NCI-H2196 (cell line): Measurements from ENCODE around the gene ACSBG1.
A peak's percentile ranks its signal among the peaks of the same experiment; 100 is the strongest.

Source experiments
- DNase-seq: peaks from one replicate; lab custom pipeline; 2025; ENCODE audit not compliant: unreplicated experiment; lab: John Stamatoyannopoulos, UW

The ACSBG1 gene

DNA sequence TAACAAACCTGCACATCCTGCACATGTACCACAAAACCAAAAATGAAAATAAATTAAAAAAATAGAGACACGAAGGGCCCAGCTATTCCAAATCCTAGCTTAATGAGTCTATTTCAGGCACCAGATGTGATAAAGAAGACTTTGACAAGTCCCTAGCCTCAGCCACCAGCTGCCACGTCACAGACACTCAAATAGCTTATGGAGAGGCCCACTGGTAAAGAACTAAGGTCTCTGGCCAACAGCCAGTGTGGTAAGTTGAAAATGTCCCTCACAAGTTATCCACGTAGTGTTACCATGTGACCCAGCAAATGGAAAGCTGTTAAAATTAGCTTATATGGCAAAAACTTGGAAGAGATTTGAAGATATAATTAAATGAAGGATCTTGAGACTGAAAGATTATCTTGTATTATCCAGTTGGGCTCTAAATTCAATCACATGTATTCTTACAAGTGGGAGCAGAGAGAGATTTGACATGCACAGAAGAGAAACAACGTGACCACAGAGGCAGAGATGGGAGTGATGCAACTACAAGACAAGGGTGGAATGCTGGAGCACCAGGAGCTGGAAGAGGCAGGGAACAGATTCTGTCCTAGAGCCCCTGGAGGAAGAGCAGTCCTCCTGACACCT is 10.9 kb downstream of the ACSBG1 start:
- DNase-seq: no peak

DNA sequence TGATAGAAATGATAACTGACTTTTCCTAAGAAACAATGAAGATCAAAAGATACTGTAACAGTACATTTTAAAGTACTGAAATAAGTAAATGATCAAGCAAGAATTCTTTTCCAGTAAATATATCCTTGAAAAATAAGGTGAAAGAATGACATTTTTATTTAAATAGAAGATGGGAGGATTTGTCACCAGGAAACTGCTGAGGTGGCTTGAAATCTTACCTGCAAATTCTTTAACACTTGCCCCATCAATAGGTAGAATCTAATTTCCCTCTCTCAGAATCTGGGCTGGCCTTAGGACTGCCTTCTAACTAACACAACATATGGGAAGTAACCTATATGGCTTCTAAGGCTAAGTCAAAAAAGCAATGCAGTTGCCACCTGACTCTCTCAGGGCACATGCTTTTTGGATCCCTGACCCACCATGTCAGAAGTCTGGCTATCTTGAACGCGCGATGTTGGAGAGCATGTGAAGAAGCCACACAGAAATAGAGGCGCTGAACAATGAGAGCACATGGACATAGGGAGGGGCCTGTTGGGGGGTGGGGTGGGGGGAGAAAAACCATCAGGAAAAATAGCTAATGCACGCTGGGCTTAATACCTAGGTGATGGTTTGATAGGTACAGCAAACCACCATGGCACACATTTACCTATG is 11.5 kb downstream of the ACSBG1 start:
- DNase-seq: no peak

- no peak for DNase-seq
Measured at GRCh38 chr15:78220713-78221112, 13.7 kb downstream of the ACSBG1 start.

- DNase-seq: peak; percentile 33
Measured at GRCh38 chr15:78216276-78217104, 17.9 kb downstream of the ACSBG1 start.

DNA sequence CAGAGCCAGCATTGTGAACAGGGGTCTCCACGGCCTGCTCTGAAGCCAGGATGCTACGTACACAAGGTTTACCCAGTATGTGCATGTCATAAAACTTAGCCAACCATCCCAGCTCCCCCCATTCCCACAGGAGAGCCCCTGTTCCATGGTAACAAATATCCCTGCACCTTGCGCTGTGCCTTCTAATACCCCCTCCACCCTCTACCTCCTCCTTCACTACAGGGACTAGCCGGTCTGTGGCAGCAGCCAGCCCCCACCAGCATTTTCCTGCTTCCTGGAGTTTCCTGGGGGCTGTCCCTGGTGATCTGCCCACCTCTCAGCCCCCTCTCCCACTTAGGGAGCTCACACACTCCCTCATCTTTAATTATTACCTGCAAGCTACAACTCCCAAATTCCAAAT is 20.4 kb downstream of the ACSBG1 start:
- no peak for DNase-seq

- DNase-seq: no peak
Measured at GRCh38 chr15:78213425-78213750, 21.0 kb downstream of the ACSBG1 start.

- no peak for DNase-seq
Measured at GRCh38 chr15:78212546-78213424, 21.6 kb downstream of the ACSBG1 start.

- no peak for DNase-seq
Measured at GRCh38 chr15:78212008-78212407, 22.4 kb downstream of the ACSBG1 start.

- no peak for DNase-seq
Measured at GRCh38 chr15:78211189-78211921, 23.0 kb downstream of the ACSBG1 start.

GRCh38 chr15:78210349-78210717 is 24.0 kb downstream of the ACSBG1 start:
- no peak for DNase-seq

DNA sequence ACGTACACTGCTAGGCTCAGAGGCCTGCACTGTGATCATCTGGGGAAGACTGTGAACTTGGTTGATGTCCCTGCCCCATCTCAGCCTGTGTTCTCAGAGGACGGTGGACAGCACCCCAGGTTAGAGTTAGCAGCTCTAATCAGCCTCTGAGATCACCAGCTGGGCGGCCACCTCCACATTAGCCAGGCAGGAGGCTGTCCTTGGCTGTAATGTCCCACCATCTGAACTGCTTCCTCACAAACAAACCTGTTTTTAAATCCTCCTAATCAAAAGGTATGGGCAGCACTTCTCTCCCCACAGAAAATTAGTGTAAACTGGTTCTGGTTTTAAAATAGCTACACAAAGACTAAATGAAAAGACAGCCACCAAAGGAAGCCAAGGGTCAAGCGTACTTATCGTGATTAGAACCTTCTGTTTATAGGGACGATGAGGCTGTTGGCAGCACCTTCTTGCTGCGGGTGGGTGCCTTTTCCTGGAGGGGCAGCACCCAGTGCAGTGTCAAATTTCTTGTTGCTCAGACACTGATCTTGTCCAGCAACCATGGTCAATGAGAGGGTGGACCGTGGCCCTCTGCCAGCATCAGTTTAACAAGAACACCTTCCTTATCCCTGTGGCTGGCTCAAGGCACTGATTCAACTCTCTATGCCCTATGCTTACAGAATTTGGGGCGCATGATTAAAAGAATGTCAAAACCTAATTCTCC is 24.6 kb downstream of the ACSBG1 start:
- DNase-seq: peak; percentile 51

GRCh38 chr15:78208887-78209645 is 25.3 kb downstream of the ACSBG1 start:
- DNase-seq: no peak

- DNase-seq: no peak
Measured at GRCh38 chr15:78208341-78208844, 26.0 kb downstream of the ACSBG1 start.

DNA sequence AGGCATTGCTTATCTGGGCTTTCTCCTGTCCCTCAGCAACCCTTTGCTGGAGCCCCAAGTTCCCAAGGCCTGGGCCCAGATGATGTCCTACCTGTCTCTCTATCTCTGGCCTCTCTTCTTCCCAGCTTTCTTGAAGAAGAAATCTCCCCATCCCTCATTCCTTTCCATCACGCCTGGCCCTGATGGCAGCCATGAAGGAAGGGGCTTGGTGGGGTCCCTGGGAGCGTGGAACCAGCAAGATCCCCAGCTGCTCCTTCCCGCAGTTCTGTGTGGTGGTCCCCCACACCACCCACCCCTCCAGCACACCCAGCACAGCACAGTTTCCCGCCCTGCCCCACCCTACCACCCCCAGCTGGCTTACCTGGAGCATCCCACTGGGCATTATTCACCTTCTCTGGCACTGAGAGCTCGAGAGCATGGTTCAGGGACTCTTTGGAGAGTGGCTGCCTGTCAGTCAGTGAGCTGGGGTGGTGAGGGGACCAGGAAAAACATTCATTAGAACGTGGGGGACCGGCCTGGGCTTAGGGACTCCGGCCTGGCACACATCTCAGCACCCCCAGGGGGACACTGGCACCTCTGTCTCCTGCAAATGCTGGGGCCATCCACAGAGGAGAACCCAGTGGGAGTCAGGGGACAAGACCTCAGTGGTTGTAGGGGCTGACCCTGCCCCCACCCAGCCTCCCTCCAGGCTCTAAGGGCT is 26.6 kb downstream of the ACSBG1 start:
- no peak for DNase-seq

DNA sequence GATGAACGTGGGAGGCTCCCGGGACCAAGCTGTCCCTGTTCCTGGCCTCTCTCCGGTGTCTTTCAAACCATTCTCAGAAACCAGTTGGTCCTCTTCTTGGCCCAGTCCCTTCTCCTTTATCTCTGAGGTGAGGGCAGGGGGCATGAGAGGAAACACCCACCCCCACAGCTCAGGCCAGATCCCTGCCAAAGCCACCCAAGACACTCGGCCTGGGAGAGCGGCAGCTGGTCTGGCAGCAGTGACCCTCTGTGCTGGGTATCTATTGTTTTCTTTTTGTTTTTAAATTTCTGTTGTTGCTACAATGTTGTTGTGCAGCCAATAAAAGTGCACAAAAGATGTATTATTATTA is 27.3 kb downstream of the ACSBG1 start:
- DNase-seq: no peak

GRCh38 chr15:78206326-78207109 is 27.8 kb downstream of the ACSBG1 start:
- DNase-seq: no peak

DNA sequence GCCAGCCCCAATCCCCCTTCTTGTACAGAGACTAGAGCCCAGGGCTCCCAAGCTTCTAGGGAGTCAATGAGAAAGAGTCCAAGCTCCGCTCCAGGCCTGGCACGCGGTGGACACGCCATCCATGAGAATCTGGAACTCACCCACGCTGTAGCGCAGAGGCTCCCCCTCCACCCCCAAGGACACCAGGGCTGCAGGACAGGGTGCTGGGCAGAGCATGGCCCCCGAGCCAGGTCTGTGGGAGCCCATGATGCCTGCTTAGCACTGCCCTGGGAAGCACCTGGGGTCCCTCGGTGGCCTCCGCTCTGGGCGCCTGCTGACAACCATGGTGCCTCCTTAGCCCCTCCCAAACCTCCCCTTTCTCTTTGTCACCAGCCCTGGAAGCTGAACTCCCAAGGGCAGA is 28.5 kb downstream of the ACSBG1 start:
- DNase-seq: no peak

GRCh38 chr15:78205337-78205736 is 29.0 kb downstream of the ACSBG1 start:
- DNase-seq: no peak
